ES-I3 (cell line): ENCODE measurements around the gene ESR2.
"Not testable (repeated sequence)": the region's sequence is repeated elsewhere in the genome, so short reads cannot be mapped to it uniquely, and the experiment has no call there.

Source experiments
- H3K36me3 ChIP-seq: 2 replicates; pipeline ENCODE4 v1.6.1; 2013; ENCODE audit warnings: mild to moderate bottlenecking, low read length, control low read depth, moderate library complexity; ENCODE audit not compliant: insufficient read depth
- H3K4me1 ChIP-seq: 2 replicates; pipeline ENCODE4 v1.6.1; 2013; ENCODE audit warnings: mild to moderate bottlenecking, control low read depth, low read length; ENCODE audit not compliant: insufficient read depth
- H3K9ac ChIP-seq: 2 replicates; pipeline ENCODE4 v1.6.1; 2013; ENCODE audit warnings: low read depth, mild to moderate bottlenecking, low read length, moderate library complexity
- H3K9me3 ChIP-seq: 2 replicates; pipeline ENCODE4 v1.6.1; 2013; ENCODE audit warnings: mild to moderate bottlenecking, low read length, moderate library complexity; ENCODE audit not compliant: control insufficient read depth, insufficient read depth

The ESR2 gene

GRCh38 chr14:64293976-64294671 is at the start of gene ESR2:
ESR2 (minus strand) TSS chr14:64294371; CDS start chr14:64282985, 11,386 bp downstream.
- H3K9me3 ChIP-seq = no peaks in the 10 kb centered on the region
- H3K4me1 ChIP-seq = no peaks in the 10 kb centered on the region
- no peaks in the 10 kb centered on the region for H3K36me3 ChIP-seq
- H3K9ac ChIP-seq = peak within 1 kb of the TSS; percentile 68; the same call in 1 of the 2 replicates

DNA sequence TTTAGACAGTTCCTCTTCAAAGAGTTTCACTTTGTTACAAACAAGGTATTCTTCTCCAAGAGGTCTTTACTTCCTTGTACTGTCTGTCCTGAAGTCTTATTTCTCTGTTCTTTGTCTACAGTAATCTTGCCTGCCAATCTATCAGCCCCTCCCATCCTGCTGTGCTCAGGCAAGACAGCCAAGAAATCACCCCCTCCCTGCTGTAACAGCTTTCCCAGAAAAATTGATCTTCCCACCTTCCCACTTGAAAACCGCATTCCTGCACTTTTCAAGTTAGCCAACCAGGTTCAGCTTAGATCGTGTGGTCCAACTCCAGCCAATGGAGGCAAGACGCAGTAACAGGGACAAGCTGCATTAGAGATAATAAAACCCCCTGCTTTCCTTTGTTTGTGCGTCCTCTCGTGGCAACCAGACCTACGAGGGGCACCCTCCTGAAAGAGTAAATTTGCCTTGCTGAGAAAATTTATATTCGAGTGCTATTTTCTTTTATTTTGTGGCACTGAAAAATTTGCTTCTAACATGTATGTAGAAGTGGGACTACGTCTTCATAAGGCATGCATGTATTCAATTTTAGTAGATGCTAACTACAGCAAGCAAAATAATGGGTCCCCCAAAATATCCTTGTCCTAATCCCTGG is 46.5 kb upstream of the ESR2 start:
- Histone ChIP-seq H3K4me1 (peaks cover 4% of the 10 kb centered on the region; the same call in 1 of the 2 replicates), H3K36me3 (no peaks in the 10 kb centered on the region), H3K9ac (no peak overlapping the region), H3K9me3 (peaks cover 5% of the 10 kb centered on the region; the same call in 1 of the 2 replicates)

DNA sequence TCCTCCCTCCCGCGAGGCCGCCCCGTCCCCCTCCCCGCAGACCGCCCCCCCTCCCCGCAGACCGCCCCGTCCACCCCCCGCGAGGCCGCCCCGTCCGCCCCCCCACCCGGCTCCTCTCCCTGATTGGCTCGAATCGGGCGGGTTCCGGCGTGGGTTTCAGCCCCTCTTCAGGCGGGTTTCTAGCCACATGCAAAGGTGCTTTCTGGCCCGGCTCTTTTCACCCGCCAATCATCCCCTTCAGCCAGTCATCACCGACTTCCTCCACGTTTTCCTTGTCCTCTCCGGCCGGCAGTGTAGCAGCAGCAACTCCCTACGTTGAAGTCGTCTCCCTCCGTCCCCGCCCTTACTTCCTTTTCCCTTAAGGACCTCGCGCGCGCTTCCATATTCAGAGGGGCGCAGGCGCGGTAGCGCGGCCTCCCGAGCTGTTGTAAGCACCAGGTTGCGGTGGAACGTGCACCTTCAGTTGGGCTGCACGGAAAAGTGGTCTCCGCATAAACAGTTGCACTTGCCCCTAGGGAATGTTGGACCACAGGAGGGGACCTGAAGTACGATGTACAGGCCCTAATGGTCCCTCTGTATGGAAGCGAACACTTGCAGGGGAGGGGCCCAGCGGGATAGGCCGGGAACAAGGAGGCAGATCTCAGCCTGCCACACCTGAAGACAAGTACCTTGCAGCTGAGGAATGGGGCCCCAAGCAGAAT is 44.6 kb upstream of the ESR2 start:
- Histone ChIP-seq H3K36me3 (0 out of 2 replicates have a peak, but pooled peaks cover 3% of the 10 kb centered on the region), H3K4me1 (peaks cover 4% of the 10 kb centered on the region; the same call in 1 of the 2 replicates), H3K9me3 (peaks cover 5% of the 10 kb centered on the region; the same call in 1 of the 2 replicates), H3K9ac (peak overlapping the region; percentile 69)

DNA sequence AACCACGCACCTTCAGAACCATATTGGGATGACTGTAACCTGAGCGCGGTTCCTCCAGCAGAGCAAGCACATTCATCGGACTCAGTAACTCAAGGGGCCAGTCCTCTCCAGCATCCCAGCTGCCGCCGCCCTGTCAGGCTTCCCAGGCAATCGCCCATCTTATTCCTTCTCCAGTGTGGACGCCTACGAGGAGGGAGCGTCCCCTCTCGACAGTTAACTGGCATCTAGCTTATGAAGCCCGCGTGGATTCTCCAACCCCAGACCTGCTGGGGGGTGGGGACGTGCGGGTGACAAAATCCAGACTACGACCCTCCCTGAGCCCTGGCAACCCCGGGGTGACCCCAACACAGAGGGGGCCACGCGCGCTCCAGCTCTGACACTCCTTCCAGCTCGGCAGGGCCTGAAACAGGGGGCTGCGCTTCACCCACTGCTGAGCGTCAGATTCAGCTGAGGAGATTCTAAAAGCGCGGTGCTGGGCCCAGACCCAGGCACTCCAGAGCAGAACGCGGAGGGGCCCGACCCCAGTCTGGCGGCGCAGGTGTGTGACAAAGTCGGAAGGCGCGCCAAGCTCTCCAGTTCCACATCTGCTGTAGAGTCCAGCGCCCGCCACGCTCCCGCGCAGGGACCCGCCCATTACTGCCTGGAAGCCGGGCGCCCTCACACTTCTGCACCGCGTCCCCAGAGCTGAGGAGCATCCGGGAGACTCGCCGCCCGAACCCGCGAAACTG is 43.9 kb upstream of the ESR2 start:
- Histone ChIP-seq H3K4me1 (peaks cover 4% of the 10 kb centered on the region; the same call in 1 of the 2 replicates), H3K36me3 (0 out of 2 replicates have a peak, but pooled peaks cover 3% of the 10 kb centered on the region), H3K9me3 (peaks cover 5% of the 10 kb centered on the region; the same call in 1 of the 2 replicates), H3K9ac (peak overlapping the region; percentile 64)

DNA sequence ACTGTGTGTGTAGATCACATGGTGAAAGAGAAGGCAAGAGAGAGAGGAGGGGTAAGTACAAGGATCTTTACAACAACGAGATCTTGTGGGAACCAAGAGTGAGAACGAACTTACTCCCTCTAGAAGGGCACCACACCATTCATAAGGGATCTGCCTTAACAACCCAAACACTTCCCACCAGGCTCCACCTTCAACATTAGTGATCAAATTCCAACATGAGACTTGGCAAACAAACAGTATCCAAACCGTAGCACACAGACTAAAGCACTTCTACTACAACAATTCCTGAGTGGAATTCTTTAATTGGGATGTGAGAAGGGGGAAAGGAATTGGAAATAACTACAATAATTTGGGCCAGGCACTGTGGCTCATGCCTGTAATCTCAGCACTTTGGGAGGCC is 35.0 kb upstream of the ESR2 start:
- Histone ChIP-seq H3K36me3 (0 out of 2 replicates have a peak, but pooled peaks cover 1% of the 10 kb centered on the region), H3K9me3 (no peaks in the 10 kb centered on the region), H3K9ac (no peak overlapping the region), H3K4me1 (no peaks in the 10 kb centered on the region)

DNA sequence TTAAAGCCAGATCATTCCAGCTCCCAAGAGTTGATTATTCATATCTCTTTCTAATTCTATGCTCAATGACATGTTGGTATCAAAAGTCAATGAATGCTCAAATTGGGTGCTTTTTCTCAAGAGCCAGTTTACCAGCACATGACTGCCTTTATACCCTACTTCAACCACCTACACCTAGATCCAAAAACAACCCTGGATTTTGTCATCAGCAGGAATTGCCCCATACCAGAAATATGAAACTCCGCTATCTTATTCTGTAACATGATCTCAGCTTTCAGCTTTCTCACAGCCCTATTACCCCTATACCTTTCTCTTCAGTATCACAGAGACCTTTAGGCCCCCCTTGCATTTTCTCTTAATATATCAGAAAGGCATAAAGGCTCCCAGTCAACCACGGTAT is 32.3 kb upstream of the ESR2 start:
- H3K9me3 ChIP-seq = no peaks in the 10 kb centered on the region
- H3K4me1 ChIP-seq = no peaks in the 10 kb centered on the region
- H3K9ac ChIP-seq = no peak overlapping the region
- no peaks in the 10 kb centered on the region for H3K36me3 ChIP-seq

DNA sequence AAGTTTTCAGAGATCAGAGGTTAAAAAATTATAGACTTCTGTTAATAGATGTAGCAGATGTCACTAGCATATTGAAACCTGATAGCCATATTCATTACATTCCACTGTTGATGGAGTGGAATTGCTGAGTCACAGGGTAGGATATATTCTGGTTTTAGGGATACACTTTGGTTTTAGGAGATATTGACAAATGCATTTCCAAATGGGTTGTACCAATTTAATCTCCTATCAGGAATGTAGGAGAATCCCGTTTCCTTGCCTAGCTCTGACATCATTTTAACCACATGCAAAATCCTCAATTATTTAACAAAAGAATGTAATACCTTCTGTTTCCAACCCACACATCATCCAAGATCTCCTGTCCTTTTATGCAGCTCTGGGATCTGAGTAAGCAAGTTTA is 30.7 kb upstream of the ESR2 start:
- Histone ChIP-seq H3K9ac (no peak overlapping the region), H3K9me3 (no peaks in the 10 kb centered on the region), H3K4me1 (no peaks in the 10 kb centered on the region), H3K36me3 (no peaks in the 10 kb centered on the region)

GRCh38 chr14:64324461-64324860 is 30.3 kb upstream of the ESR2 start:
- H3K4me1 ChIP-seq = no peaks in the 10 kb centered on the region
- H3K9me3 ChIP-seq = no peaks in the 10 kb centered on the region
- H3K36me3 ChIP-seq = no peaks in the 10 kb centered on the region
- H3K9ac ChIP-seq = no peak overlapping the region

DNA sequence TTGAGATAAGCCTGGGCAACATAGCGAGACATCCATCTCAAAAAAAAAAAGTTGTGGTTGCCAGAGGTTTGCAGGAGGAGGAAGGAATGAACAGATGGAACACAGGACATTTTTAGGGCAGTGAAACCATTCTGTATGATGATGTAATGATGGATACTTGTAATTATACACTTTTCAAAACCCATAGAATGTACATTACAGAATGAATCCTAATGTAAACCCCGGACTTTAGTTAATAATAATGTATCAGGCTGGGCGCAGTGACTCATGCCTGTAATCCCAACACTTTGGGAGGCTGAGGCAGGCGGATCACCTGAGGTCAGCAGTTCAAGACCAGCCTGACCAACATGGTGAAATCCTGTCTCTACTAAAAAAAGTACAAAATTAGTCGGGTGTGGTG is 26.2 kb upstream of the ESR2 start:
- H3K4me1 ChIP-seq, H3K9me3 ChIP-seq, H3K9ac ChIP-seq, H3K36me3 ChIP-seq: not testable (repeated sequence)

- not testable (repeated sequence) for H3K9ac ChIP-seq, H3K4me1 ChIP-seq, H3K36me3 ChIP-seq, H3K9me3 ChIP-seq
These were observed 24.5 kb upstream of the ESR2 start for GRCh38 chr14:64318695-64319094.

GRCh38 chr14:64303471-64303917 is 9.3 kb upstream of the ESR2 start:
- no peaks in the 10 kb centered on the region for H3K4me1 ChIP-seq
- H3K9me3 ChIP-seq = no peaks in the 10 kb centered on the region
- no peaks in the 10 kb centered on the region for H3K36me3 ChIP-seq
- no peak overlapping the region for H3K9ac ChIP-seq

- Histone ChIP-seq H3K4me1 (no peaks in the 10 kb centered on the region), H3K9ac (no peak overlapping the region), H3K9me3 (no peaks in the 10 kb centered on the region), H3K36me3 (no peaks in the 10 kb centered on the region)
These were observed 4.6 kb upstream of the ESR2 start for GRCh38 chr14:64298773-64299172.

DNA sequence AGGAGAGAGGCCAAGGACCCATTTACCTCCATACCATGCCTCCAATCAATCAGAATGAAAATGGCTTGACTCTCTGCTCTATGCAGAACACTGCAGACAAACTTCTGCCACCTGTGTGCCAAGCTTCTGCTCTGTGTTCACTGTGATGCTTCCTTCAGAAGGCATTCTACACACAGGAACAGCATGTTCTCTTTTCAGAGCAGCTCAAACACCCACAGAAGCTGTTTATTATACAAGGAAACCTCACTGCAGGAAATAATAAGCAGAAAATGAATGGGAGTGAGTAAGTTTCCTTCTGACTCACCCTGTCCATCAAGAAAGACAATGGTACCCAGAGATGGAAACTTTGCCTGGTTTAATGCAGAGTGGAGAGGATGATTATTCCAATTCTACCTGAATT is 2.4 kb upstream of the ESR2 start:
- Histone ChIP-seq H3K36me3 (no peaks in the 10 kb centered on the region), H3K9ac (no peak overlapping the region), H3K4me1 (no peaks in the 10 kb centered on the region), H3K9me3 (no peaks in the 10 kb centered on the region)
